Measurements from ENCODE around the gene CDC42BPB. TPM values are rescaled to one million over a fixed set of nuclear protein-coding genes. Genes with fewer than 3 reads are reported as not detected.

Gene CDC42BPB
- total and polyA plus RNA-seq, 12 donors = 41.1 to 108 (median 77.4) TPM

- H3K27ac ChIP-seq = no peak overlapping the region
- no peak overlapping the region for H3K4me3 ChIP-seq
- no peak for TF ChIP-seq POLR2A (IDR thresholded peaks at IDR 0.05)
- TF ChIP-seq CTCF (IDR thresholded peaks at IDR 0.05) = no peak
- H3K4me1 ChIP-seq (replicated peaks in 1 of 2) = peaks cover 0 to 10% of the 10 kb centered on the region in 2 donors
- H3K36me3 ChIP-seq (replicated peaks in 1 of 2) = peaks cover 0 to 30% of the 10 kb centered on the region in 2 donors
- DNase-seq = no peak
- intact Hi-C loops (cut with DNase I) = no loop called here
- WGBS, 4 donors = 85 to 88% (median 87%) methylated on average over 15 of the region's 15 CpGs
- no peaks in the 10 kb centered on the region for H3K9me3 ChIP-seq (replicated peaks in 1 of 3)
- H3K27me3 ChIP-seq = no peaks in the 10 kb centered on the region
Observed at GRCh38 chr14:103008768-103009357, 48.5 kb downstream of the CDC42BPB start.

GRCh38 chr14:103008126-103008525 is 49.2 kb downstream of the CDC42BPB start:
- Histone ChIP-seq H3K4me1 (replicated peaks in 1 of 2) (peaks cover 0 to 10% of the 10 kb centered on the region in 2 donors), H3K27me3 (no peaks in the 10 kb centered on the region), H3K9me3 (replicated peaks in 1 of 3) (no peaks in the 10 kb centered on the region), H3K27ac (no peak overlapping the region), H3K36me3 (replicated peaks in 1 of 2) (peaks cover 0 to 38% of the 10 kb centered on the region in 2 donors), H3K4me3 (no peak overlapping the region)
- no peak for TF ChIP-seq POLR2A (IDR thresholded peaks at IDR 0.05)
- no peak for TF ChIP-seq CTCF (IDR thresholded peaks at IDR 0.05)
- intact Hi-C loops (cut with DNase I) = no loop called here
- DNase-seq = no peak
- WGBS, 4 donors = 89 to 92% (median 90%) methylated on average over 10 of the region's 10 CpGs

GRCh38 chr14:103007555-103007954 is 49.8 kb downstream of the CDC42BPB start:
- TF ChIP-seq POLR2A (IDR thresholded peaks at IDR 0.05) (no peak), CTCF (IDR thresholded peaks at IDR 0.05) (no peak)
- DNase-seq = peak in 4 of 7 donors; percentile 36 to 73 (median 50)
- no peak overlapping the region for H3K4me3 ChIP-seq
- WGBS, 4 donors = 74 to 88% (median 79%) methylated on average over 12 to 14 of the region's 14 CpGs
- H3K27me3 ChIP-seq = no peaks in the 10 kb centered on the region
- H3K27ac ChIP-seq = peak overlapping the region in 1 of 5 donors; percentile 1
- peaks cover 0 to 10% of the 10 kb centered on the region in 2 donors for H3K4me1 ChIP-seq (replicated peaks in 1 of 2)
- H3K9me3 ChIP-seq (replicated peaks in 1 of 3) = no peaks in the 10 kb centered on the region
- intact Hi-C loops (cut with DNase I) = no loop called here
- H3K36me3 ChIP-seq (replicated peaks in 1 of 2) = peaks cover 0 to 42% of the 10 kb centered on the region in 2 donors

- H3K36me3 ChIP-seq (replicated peaks in 1 of 2) = peaks cover 0 to 47% of the 10 kb centered on the region in 2 donors
- no peak for DNase-seq
- intact Hi-C loops (cut with DNase I) = no loop called here
- H3K27me3 ChIP-seq = no peaks in the 10 kb centered on the region
- peaks cover 0 to 10% of the 10 kb centered on the region in 2 donors for H3K4me1 ChIP-seq (replicated peaks in 1 of 2)
- 92 to 97% (median 95%) methylated on average over 14 of the region's 14 CpGs for whole genome bisulfite sequencing, 4 donors
- no peak overlapping the region for H3K4me3 ChIP-seq
- TF ChIP-seq CTCF (IDR thresholded peaks at IDR 0.05) (no peak), POLR2A (IDR thresholded peaks at IDR 0.05) (no peak)
- H3K27ac ChIP-seq = peak overlapping the region in 1 of 5 donors; percentile 1
- H3K9me3 ChIP-seq (replicated peaks in 1 of 3) = no peaks in the 10 kb centered on the region
Observed at GRCh38 chr14:103006991-103007520, 50.3 kb downstream of the CDC42BPB start.
